GM12878 (cell line): ENCODE results near the gene MYDGF.

Experiments
- EP300 ChIP-seq, 2 experiments: fragments of 150-350 bp in 1 of 2; IDR thresholded peaks; 2 replicates each; pipeline ENCODE4 v1.6.1; 2011 to 2012; ENCODE audit warnings: low read depth in 2 of 2, low read length in 2 of 2, borderline replicate concordance in 1 of 2, improper control_type of control experiment in 1 of 2, inconsistent platforms in 1 of 2; ENCODE audit not compliant: control insufficient read depth in 1 of 2
- ETV6 ChIP-seq, 2 experiments: fragments of 450-650 bp in 1 of 2; IDR thresholded peaks in 1 of 2; conservative IDR thresholded peaks in 1 of 2; 2 replicates each; pipeline ENCODE4 v1.6.1; 2014; ENCODE audit warnings: antibody characterized with exemption in 1 of 2, borderline replicate concordance in 1 of 2, low read depth in 1 of 2, mild to moderate bottlenecking in 1 of 2, moderate library complexity in 1 of 2
- JUND ChIP-seq: IDR thresholded peaks from 2 replicates; pipeline ENCODE4 v1.6.1; 2012; ENCODE audit warnings: low read depth, mild to moderate bottlenecking, low read length, improper control_type of control experiment, moderate library complexity
- KAT2A ChIP-seq: conservative IDR thresholded peaks from 2 replicates; pipeline ENCODE4 v1.6.1; 2011; ENCODE audit warnings: low read depth, low read length; ENCODE audit not compliant: control insufficient read depth
- MTA3 ChIP-seq: IDR thresholded peaks from 2 replicates; pipeline ENCODE4 v1.6.1; 2012; ENCODE audit warnings: low read length, inconsistent platforms, borderline replicate concordance
- NFYA ChIP-seq: IDR thresholded peaks from 2 replicates; pipeline ENCODE4 v1.6.1; 2011; ENCODE audit warnings: low read depth, mild to moderate bottlenecking, low read length, improper control_type of control experiment, borderline replicate concordance
- POLR2A ChIP-seq: IDR thresholded peaks from 2 replicates; pipeline ENCODE4 v1.6.1; 2011; ENCODE audit warnings: low read depth, mild to moderate bottlenecking, low read length
- SIN3A ChIP-seq: IDR thresholded peaks from 2 replicates; pipeline ENCODE4 v1.6.1; 2012; ENCODE audit warnings: low read depth, low read length, improper control_type of control experiment
- SMC3 ChIP-seq: IDR thresholded peaks from 2 replicates; pipeline ENCODE4 v1.6.1; 2011; ENCODE audit warnings: low read length, improper control_type of control experiment, borderline replicate concordance
- TARDBP ChIP-seq: IDR thresholded peaks from 2 replicates; pipeline ENCODE4 v1.6.1; 2016; ENCODE audit warnings: borderline replicate concordance
- TF ChIP-seq, protein P1 (sequence below), 3 experiments: IDR thresholded peaks in 2 of 3; conservative IDR thresholded peaks in 1 of 3; 2 replicates each; pipeline ENCODE4 v1.5.1; 2011; ENCODE audit warnings: low read depth in 3 of 3, low read length in 3 of 3, mild to moderate bottlenecking in 3 of 3, control low read depth in 2 of 3, moderate library complexity in 2 of 3, inconsistent platforms in 1 of 3, mixed read lengths in 1 of 3; ENCODE audit not compliant: control insufficient read depth in 2 of 3, insufficient read depth in 1 of 3; ENCODE audit errors: extremely low read depth in 1 of 3

DNA sequence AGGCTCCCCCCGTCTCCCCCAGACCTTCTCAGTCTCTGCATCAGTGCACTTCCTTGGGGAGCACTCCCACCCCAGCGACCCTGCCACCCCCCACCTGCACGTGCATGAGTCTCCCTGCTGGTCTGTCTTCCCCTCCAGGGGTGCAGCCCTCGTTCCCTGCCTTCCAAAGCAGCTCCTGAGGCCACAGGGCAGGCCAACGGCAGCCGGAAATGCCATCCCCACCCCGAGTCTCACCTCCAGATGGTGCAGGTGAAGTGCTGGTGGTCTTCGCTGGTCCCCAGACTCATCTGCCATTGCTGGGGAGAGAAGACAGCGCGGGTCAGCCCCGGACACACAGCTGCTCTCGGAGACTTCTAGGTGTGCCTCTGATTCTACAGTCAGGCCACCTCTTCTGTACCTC is 5.5 kb downstream of the MYDGF start:
- no peak for TF ChIP-seq KAT2A
- TF ChIP-seq, protein P1, sequence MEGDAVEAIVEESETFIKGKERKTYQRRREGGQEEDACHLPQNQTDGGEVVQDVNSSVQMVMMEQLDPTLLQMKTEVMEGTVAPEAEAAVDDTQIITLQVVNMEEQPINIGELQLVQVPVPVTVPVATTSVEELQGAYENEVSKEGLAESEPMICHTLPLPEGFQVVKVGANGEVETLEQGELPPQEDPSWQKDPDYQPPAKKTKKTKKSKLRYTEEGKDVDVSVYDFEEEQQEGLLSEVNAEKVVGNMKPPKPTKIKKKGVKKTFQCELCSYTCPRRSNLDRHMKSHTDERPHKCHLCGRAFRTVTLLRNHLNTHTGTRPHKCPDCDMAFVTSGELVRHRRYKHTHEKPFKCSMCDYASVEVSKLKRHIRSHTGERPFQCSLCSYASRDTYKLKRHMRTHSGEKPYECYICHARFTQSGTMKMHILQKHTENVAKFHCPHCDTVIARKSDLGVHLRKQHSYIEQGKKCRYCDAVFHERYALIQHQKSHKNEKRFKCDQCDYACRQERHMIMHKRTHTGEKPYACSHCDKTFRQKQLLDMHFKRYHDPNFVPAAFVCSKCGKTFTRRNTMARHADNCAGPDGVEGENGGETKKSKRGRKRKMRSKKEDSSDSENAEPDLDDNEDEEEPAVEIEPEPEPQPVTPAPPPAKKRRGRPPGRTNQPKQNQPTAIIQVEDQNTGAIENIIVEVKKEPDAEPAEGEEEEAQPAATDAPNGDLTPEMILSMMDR (IDR thresholded peaks at IDR 0.05 in 2 of 3, conservative IDR thresholded peaks at IDR 0.05 in 1 of 3; ENCODE audit: control insufficient read depth in 2 of 3, extremely low read depth in 1 of 3, insufficient read depth in 1 of 3, low read depth in 3 of 3, low read length in 3 of 3) = no peak
- peak; percentile 30; the same call in 1 of the 2 replicates for TF ChIP-seq POLR2A
- no peak for TF ChIP-seq NFYA
- TF ChIP-seq EP300 (IDR thresholded peaks at IDR 0.05; ENCODE audit: borderline replicate concordance in 1 of 2, control insufficient read depth in 1 of 2, low read depth in 2 of 2, low read length in 2 of 2) = no peak
- no peak for TF ChIP-seq SIN3A
- TF ChIP-seq MTA3 = no peak
- TF ChIP-seq SMC3 = no peak
- no peak for TF ChIP-seq TARDBP
- no peak for TF ChIP-seq ETV6 (conservative IDR thresholded peaks at IDR 0.05 in 1 of 2, IDR thresholded peaks at IDR 0.05 in 1 of 2; ENCODE audit: borderline replicate concordance in 1 of 2, low read depth in 1 of 2)
- TF ChIP-seq JUND = no peak
